Mammary microvascular endothelial cell (primary cell): ENCODE data around the gene ASNS. TPM values are rescaled to one million over a fixed set of nuclear protein-coding genes. Genes with fewer than 3 reads are reported as not detected.

Experiments
- total RNA-seq: library from RNA; depleted of rRNA; stranded (reverse); fragments of >200 nt; gene quantifications from 2 replicates; pipeline ENCODE4 v1.2.3, GENCODE V29; 2015

Gene ASNS
- 8.5 and 11.5 TPM in 2 replicates for total RNA-seq

GRCh38 chr7:97872025-97872669 is at the start of gene ASNS:
Gene ASNS (minus strand): TSS chr7:97872408. CDS start chr7:97869156, 3,252 bp downstream.

Other genes with a start within 250 kb of the ASNS start
- not detected in 2 replicates for gene TAC1, start 140.3 kb downstream of the ASNS start, total RNA-seq
- not detected in 2 replicates for gene OCM2, start 117.8 kb upstream of the ASNS start, total RNA-seq
- gene LMTK2, start 234.5 kb upstream of the ASNS start, total RNA-seq: 5.5 and 7.5 TPM in 2 replicates